Uterus (tissue), 2 donors: ENCODE results near the gene TRIM24.

ENCODE experiments used
- CTCF ChIP-seq, 4 experiments: fragments of 200-600 bp in 2 of 4; fragments of 450-650 bp in 2 of 4; sonication (generic) in 2 of 4; IDR thresholded peaks; one replicate each; pipeline ENCODE4 v1.5.1; 2016 to 2019; ENCODE audit warnings: antibody characterized with exemption in 4 of 4, mild to moderate bottlenecking in 2 of 4, moderate library complexity in 1 of 4
- POLR2A ChIP-seq, 2 donors: fragments of 450-650 bp; IDR thresholded peaks; one replicate each; pipeline ENCODE4 v1.6.1; 2016; ENCODE audit warnings: antibody characterized with exemption in 2 of 2, mild to moderate bottlenecking in 1 of 2, moderate library complexity in 1 of 2

GRCh38 chr7:138613630-138614029, 153.6 kb downstream of the TRIM24 start:
- TF ChIP-seq POLR2A (IDR thresholded peaks at IDR 0.05) (no peak), CTCF (IDR thresholded peaks at IDR 0.05) (no peak)
